HG02981 (cell line): Measurements from ENCODE around the gene TNFRSF12A.

Source experiments
- ATAC-seq: cut with Tn5 transposase; IDR thresholded peaks from one replicate; pipeline ENCODE4 v1.9.1; 2021; ENCODE audit warnings: mild to moderate bottlenecking, moderate library complexity; ENCODE audit not compliant: unreplicated experiment

TNFRSF12A gene

GRCh38 chr16:3025032-3026002 is 5.1 kb downstream of the TNFRSF12A start:
- ATAC-seq: no peak

GRCh38 chr16:3026003-3026378 is 5.8 kb downstream of the TNFRSF12A start:
- ATAC-seq: no peak

GRCh38 chr16:3026609-3027488 is 6.7 kb downstream of the TNFRSF12A start:
- ATAC-seq: no peak

- ATAC-seq: no peak
These were observed 7.3 kb downstream of the TNFRSF12A start for GRCh38 chr16:3027489-3027795.

- ATAC-seq: peak; percentile 29
These were observed 8.0 kb downstream of the TNFRSF12A start for GRCh38 chr16:3027983-3028715.

- no peak for ATAC-seq
These were observed 8.7 kb downstream of the TNFRSF12A start for GRCh38 chr16:3028716-3029319.

- no peak for ATAC-seq
These were observed 9.5 kb downstream of the TNFRSF12A start for GRCh38 chr16:3029491-3030221.

GRCh38 chr16:3030222-3031212 is 10.3 kb downstream of the TNFRSF12A start:
- no peak for ATAC-seq

- no peak for ATAC-seq
These were observed 12.5 kb downstream of the TNFRSF12A start for GRCh38 chr16:3032624-3033023.

- ATAC-seq: no peak
These were observed 15.3 kb downstream of the TNFRSF12A start for GRCh38 chr16:3035289-3035971.

GRCh38 chr16:3035972-3036725 is 16.0 kb downstream of the TNFRSF12A start:
- ATAC-seq: no peak

GRCh38 chr16:3036726-3037315 is 16.7 kb downstream of the TNFRSF12A start, which contains the start of gene BICDL2:
Gene BICDL2 (minus strand): TSS chr16:3036944. CDS start chr16:3035496, 1,448 bp downstream.
- ATAC-seq: no peak

GRCh38 chr16:3038256-3038655 is 18.1 kb downstream of the TNFRSF12A start:
- ATAC-seq: no peak

- ATAC-seq: no peak
These were observed 18.7 kb downstream of the TNFRSF12A start for GRCh38 chr16:3038896-3039295.

GRCh38 chr16:3042376-3042775 is 22.2 kb downstream of the TNFRSF12A start:
- no peak for ATAC-seq

- no peak for ATAC-seq
These were observed 24.5 kb downstream of the TNFRSF12A start for GRCh38 chr16:3044708-3045107.
